K562 (cell line): ENCODE data around the gene RPL22. TPM values are rescaled to one million over a fixed set of nuclear protein-coding genes. Genes with fewer than 3 reads are reported as not detected.
A peak's percentile ranks its signal among the peaks of the same experiment; 100 is the strongest.

Experiments
- BRD9 ChIP-seq: fragments of 450-650 bp; IDR thresholded peaks from 2 replicates; pipeline ENCODE4 v1.6.1; 2018; ENCODE audit warnings: low read depth; ENCODE audit not compliant: partially characterized antibody
- CCNT2 ChIP-seq: IDR thresholded peaks from 2 replicates; pipeline ENCODE4 v1.6.1; 2011; ENCODE audit warnings: borderline replicate concordance, low read depth, mild to moderate bottlenecking, moderate library complexity, mixed read lengths, low read length; ENCODE audit not compliant: insufficient read length; ENCODE audit errors: extremely low read depth
- CREB3L1 ChIP-seq: fragments of 450-650 bp; IDR thresholded peaks from 2 replicates; pipeline ENCODE4 v1.6.1; 2014; ENCODE audit warnings: low read depth, mild to moderate bottlenecking, moderate library complexity, borderline replicate concordance
- CTBP1 ChIP-seq: fragments of 450-650 bp; IDR thresholded peaks from 2 replicates; pipeline ENCODE4 v1.6.1; 2016; ENCODE audit warnings: borderline replicate concordance
- CXXC5 ChIP-seq: fragments of 250-450 bp; sonication (Bioruptor Pico); IDR thresholded peaks from 2 replicates; pipeline ENCODE4 v1.8.0; 2022; ENCODE audit warnings: inconsistent platforms, mild to moderate bottlenecking, moderate library complexity
- EP400 ChIP-seq: fragments of 450-650 bp; IDR thresholded peaks from 2 replicates; pipeline ENCODE4 v1.6.1; 2017; ENCODE audit warnings: antibody characterized with exemption, mild to moderate bottlenecking, moderate library complexity
- EWSR1 ChIP-seq: fragments of 450-650 bp; IDR thresholded peaks from 2 replicates; pipeline ENCODE4 v1.6.1; 2018; ENCODE audit warnings: borderline replicate concordance, mild to moderate bottlenecking, low read depth, moderate library complexity; ENCODE audit not compliant: partially characterized antibody
- FUS ChIP-seq: fragments of 200-400 bp; formaldehyde crosslinking; optimal IDR thresholded peaks from 2 replicates; pipeline ENCODE3; 2017; ENCODE audit warnings: low read depth, low read length
- HDAC1 ChIP-seq, 2 experiments: fragments of 450-650 bp; IDR thresholded peaks; 2 replicates each; pipeline ENCODE4 v1.6.1; 2016 to 2017; ENCODE audit warnings: inconsistent platforms in 1 of 2, mild to moderate bottlenecking in 1 of 2, moderate library complexity in 1 of 2
- HINFP ChIP-seq: fragments of 450-650 bp; conservative IDR thresholded peaks from 2 replicates; pipeline ENCODE4 v1.6.1; 2016; ENCODE audit warnings: missing genetic modification characterization, low read depth, mild to moderate bottlenecking, control low read depth, missing compliant biosample characterization
- HNRNPLL ChIP-seq: fragments of 200-400 bp; formaldehyde crosslinking; IDR thresholded peaks from 2 replicates; pipeline ENCODE4 v1.6.1; 2017; ENCODE audit warnings: low read length, low read depth, mild to moderate bottlenecking; ENCODE audit not compliant: poor library complexity, severe bottlenecking
- LARP7 ChIP-seq: fragments of 450-650 bp; IDR thresholded peaks from 2 replicates; pipeline ENCODE4 v1.6.1; 2016
- LCOR ChIP-seq: sonication (generic); formaldehyde crosslinking; IDR thresholded peaks from 2 replicates; pipeline ENCODE4 v1.8.0; 2022; ENCODE audit warnings: mild to moderate bottlenecking, missing genetic modification reagents
- PCBP1 ChIP-seq: fragments of 200-400 bp; formaldehyde crosslinking; IDR thresholded peaks from 2 replicates; pipeline ENCODE4 v1.6.1; 2018; ENCODE audit warnings: mild to moderate bottlenecking, low read depth, low read length; ENCODE audit not compliant: poor library complexity, severe bottlenecking
- POLR2A ChIP-seq: fragments of 450-650 bp; conservative IDR thresholded peaks from 2 replicates; pipeline ENCODE4 v1.6.1; 2016
- RNF2 ChIP-seq: sonication (generic); IDR thresholded peaks from 2 replicates; pipeline ENCODE4 v1.6.1; 2016
- SMAD4 ChIP-seq: fragments of 250-450 bp; sonication (Bioruptor Pico); conservative IDR thresholded peaks from 2 replicates; pipeline ENCODE4 v1.8.0; 2021; ENCODE audit warnings: inconsistent platforms, mild to moderate bottlenecking, moderate library complexity
- TFAM ChIP-seq: fragments of 250-450 bp; sonication (Bioruptor Pico); conservative IDR thresholded peaks from 2 replicates; pipeline ENCODE4 v1.5.0; 2021; ENCODE audit warnings: mild to moderate bottlenecking, moderate library complexity
- U2AF1 ChIP-seq: fragments of 200-400 bp; formaldehyde crosslinking; optimal IDR thresholded peaks from 2 replicates; pipeline ENCODE3; 2017; ENCODE audit warnings: mild to moderate bottlenecking, low read depth, low read length, moderate library complexity
- YY1 ChIP-seq, 3 experiments: IDR thresholded peaks; 2 replicates each; pipeline ENCODE4 v1.6.1; 2011; ENCODE audit warnings: low read length in 2 of 3, mild to moderate bottlenecking in 2 of 3, moderate library complexity in 2 of 3, borderline replicate concordance in 1 of 3, control low read depth in 1 of 3, low read depth in 1 of 3; ENCODE audit not compliant: insufficient read depth in 3 of 3, insufficient replicate concordance in 2 of 3, control insufficient read depth in 1 of 3, insufficient read length in 1 of 3; ENCODE audit errors: extremely low read depth in 1 of 3
- ZFP36 ChIP-seq: fragments of 150-350 bp; IDR thresholded peaks from 2 replicates; pipeline ENCODE4 v1.6.1; 2018; ENCODE audit warnings: low read length, low read depth; ENCODE audit not compliant: partially characterized antibody
- ZFX ChIP-seq: sonication (generic); formaldehyde crosslinking; IDR thresholded peaks from 2 replicates; pipeline ENCODE4 v1.8.0; 2022; ENCODE audit warnings: mild to moderate bottlenecking, missing genetic modification reagents, moderate library complexity
- ZNF586 ChIP-seq: fragments of 450-650 bp; formaldehyde crosslinking; conservative IDR thresholded peaks from 2 replicates; pipeline ENCODE4 v1.4.0; 2020; ENCODE audit warnings: mild to moderate bottlenecking, moderate library complexity
- polyA plus RNA-seq, 8 experiments: library from polyadenylated mRNA; depleted of rRNA in 4 of 8; stranded (reverse) in 5 of 8; unstranded in 3 of 8; fragments of >200 nt; fragmentation: Nextera tagmentation in 2 of 8; fragmentation: Illumina TruSeq in 1 of 8; extraction: Ambion mirVana in 2 of 8; extraction: Trizol in 1 of 8; gene quantifications; 2 replicates each; pipeline versions ENCODE4 v1.2.1 to v1.2.3, GENCODE V29; 2011 to 2014; ENCODE audit warnings: inconsistent platforms in 1 of 8, missing spikeins in 1 of 8
- total RNA-seq, 7 experiments: library from RNA; depleted of rRNA in 6 of 7; stranded (reverse); fragments of >200 nt in 6 of 7; fragmentation: Illumina TruSeq in 2 of 7; extraction: Trizol in 2 of 7; gene quantifications; 2 replicates each; pipeline versions ENCODE4 v1.2.1 to v1.2.3, GENCODE V29; 2011 to 2021; ENCODE audit warnings: low replicate concordance in 1 of 7
- TF ChIP-seq, protein P1 (sequence below): fragments of 450-650 bp; IDR thresholded peaks from 2 replicates; pipeline ENCODE4 v1.6.1; 2016; ENCODE audit warnings: borderline replicate concordance

Gene RPL22
- total and polyA plus RNA-seq, 9 of the 15 experiments (the other 6 are each of a cell fraction or from before 2014, with no cell fraction given), result 467 to 1,165 (median 607) TPM

- TF ChIP-seq, protein P1, sequence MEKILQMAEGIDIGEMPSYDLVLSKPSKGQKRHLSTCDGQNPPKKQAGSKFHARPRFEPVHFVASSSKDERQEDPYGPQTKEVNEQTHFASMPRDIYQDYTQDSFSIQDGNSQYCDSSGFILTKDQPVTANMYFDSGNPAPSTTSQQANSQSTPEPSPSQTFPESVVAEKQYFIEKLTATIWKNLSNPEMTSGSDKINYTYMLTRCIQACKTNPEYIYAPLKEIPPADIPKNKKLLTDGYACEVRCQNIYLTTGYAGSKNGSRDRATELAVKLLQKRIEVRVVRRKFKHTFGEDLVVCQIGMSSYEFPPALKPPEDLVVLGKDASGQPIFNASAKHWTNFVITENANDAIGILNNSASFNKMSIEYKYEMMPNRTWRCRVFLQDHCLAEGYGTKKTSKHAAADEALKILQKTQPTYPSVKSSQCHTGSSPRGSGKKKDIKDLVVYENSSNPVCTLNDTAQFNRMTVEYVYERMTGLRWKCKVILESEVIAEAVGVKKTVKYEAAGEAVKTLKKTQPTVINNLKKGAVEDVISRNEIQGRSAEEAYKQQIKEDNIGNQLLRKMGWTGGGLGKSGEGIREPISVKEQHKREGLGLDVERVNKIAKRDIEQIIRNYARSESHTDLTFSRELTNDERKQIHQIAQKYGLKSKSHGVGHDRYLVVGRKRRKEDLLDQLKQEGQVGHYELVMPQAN, result no peak
- TF ChIP-seq YY1 (IDR thresholded peaks at IDR 0.05; ENCODE audit: borderline replicate concordance in 1 of 3, control insufficient read depth in 1 of 3, extremely low read depth in 1 of 3, insufficient read depth in 3 of 3, insufficient read length in 1 of 3, insufficient replicate concordance in 2 of 3, low read depth in 1 of 3, low read length in 2 of 3), result peak in 1 of 3 experiments; percentile 47
- TF ChIP-seq TFAM (CRISPR knock-in tag), result no peak
- TF ChIP-seq CREB3L1, result no peak
- TF ChIP-seq CCNT2, result peak; percentile 43
- 0 out of 2 replicates have a peak, but pooled peaks have one; percentile 39 for TF ChIP-seq LCOR (CRISPR knock-in tag)
- no peak for TF ChIP-seq ZNF586 (CRISPR knock-in tag)
- TF ChIP-seq ZFX (CRISPR knock-in tag), result peak; percentile 93
- peak; percentile 36 for TF ChIP-seq HNRNPLL
- TF ChIP-seq CXXC5 (CRISPR knock-in tag), result peak; percentile 62
- TF ChIP-seq PCBP1, result peak; percentile 72
- peak; percentile 59 for TF ChIP-seq U2AF1
- TF ChIP-seq HDAC1 (IDR thresholded peaks at IDR 0.05), result peak in 1 of 2 experiments; percentile 67; a peak in 2 of 4 replicates
- TF ChIP-seq HINFP (tag), result no peak
- no peak for TF ChIP-seq BRD9
- no peak for TF ChIP-seq EWSR1
- peak; percentile 76 for TF ChIP-seq CTBP1
- TF ChIP-seq ZFP36, result peak; percentile 47
- TF ChIP-seq LARP7, result no peak
- peak; percentile 18; the same call in 1 of the 2 replicates for TF ChIP-seq RNF2
- TF ChIP-seq EP400, result peak; percentile 52
- TF ChIP-seq POLR2A, result peak; percentile 81
- peak; percentile 66 for TF ChIP-seq SMAD4 (CRISPR knock-in tag)
- TF ChIP-seq FUS, result peak; percentile 26
Measured at GRCh38 chr1:6205849-6206519, 6.6 kb upstream of the RPL22 start, which contains the start of gene RNF207 (continued).
